WTC11 (cell line): Measurements from ENCODE around the gene DMD.

Source experiments
- CTCF ChIP-seq: fragments of 200-600 bp; IDR thresholded peaks from 2 replicates; pipeline ENCODE4 v1.8.0; 2022; ENCODE audit warnings: antibody characterized with exemption
- JUN ChIP-seq: sonication (generic); formaldehyde crosslinking; IDR thresholded peaks from 2 replicates; pipeline ENCODE4 v1.8.0; 2023; ENCODE audit warnings: mild to moderate bottlenecking, missing genetic modification reagents
- MAX ChIP-seq: sonication (generic); formaldehyde crosslinking; IDR thresholded peaks from 2 replicates; pipeline ENCODE4 v1.8.0; 2022; ENCODE audit warnings: mild to moderate bottlenecking, missing genetic modification reagents
- MLX ChIP-seq: sonication (generic); formaldehyde crosslinking; IDR thresholded peaks from 2 replicates; pipeline ENCODE4 v1.8.1; 2023; ENCODE audit warnings: mild to moderate bottlenecking, missing genetic modification reagents, moderate library complexity

GRCh38 chrX:31318866-31319265 lies 1892.5 kb downstream of the DMD start:
- TF ChIP-seq CTCF: no peak
- no peak for TF ChIP-seq JUN (CRISPR knock-in tag)
- TF ChIP-seq MAX (CRISPR knock-in tag): no peak
- no peak for TF ChIP-seq MLX (CRISPR knock-in tag)
